ENCODE data around the gene TMOD1. TPM values are rescaled to one million over a fixed set of nuclear protein-coding genes. Genes with fewer than 3 reads are reported as not detected.

Gene TMOD1
- total and polyA plus RNA-seq, 10 of the 15 experiments (the other 5 are each of a cell fraction or from before 2014, with no cell fraction given): 4.0 to 44.1 (median 15.4) TPM

DNA sequence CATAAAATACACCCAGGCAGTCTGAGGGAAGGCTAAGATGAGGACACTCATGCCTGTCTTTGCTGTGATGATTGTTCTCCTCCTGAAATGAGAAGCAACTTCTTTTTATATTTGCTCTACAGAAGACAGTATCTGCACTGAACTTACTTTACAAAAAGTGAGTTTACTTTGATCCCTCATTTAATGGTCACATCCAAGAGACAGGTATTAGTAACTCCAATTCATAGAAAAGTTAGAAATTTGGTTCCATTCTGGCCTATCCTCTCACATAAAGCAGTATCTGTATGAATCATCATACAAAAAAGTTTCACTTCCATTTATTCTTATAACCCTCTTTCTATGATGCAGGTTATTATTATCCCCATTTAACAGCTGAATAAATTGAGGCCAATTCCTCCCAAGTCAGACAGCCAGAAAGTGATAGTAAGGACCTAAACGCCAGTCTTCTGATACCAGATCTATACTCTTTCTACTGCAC lies 116.5 kb downstream of the TMOD1 start:
- Histone ChIP-seq H3K27me3 (replicated peaks in 1 of 2; ENCODE audit: control insufficient read depth in 2 of 2, insufficient read depth in 2 of 2, low read length in 1 of 2) (no peaks in the 10 kb centered on the region), H3K36me3 (ENCODE audit: control insufficient read depth in 2 of 2, insufficient read depth in 2 of 2, low read length in 1 of 2) (peaks cover 3 to 10% of the 10 kb centered on the region in 2 experiments; a peak in 3 of 4 replicates), H3K9ac (ENCODE audit: control insufficient read depth, insufficient read depth, low read length) (no peak overlapping the region), H4K20me1 (ENCODE audit: control insufficient read depth, insufficient read depth) (no peaks in the 10 kb centered on the region), H3K27ac (ENCODE audit: control insufficient read depth, insufficient read depth) (peak overlapping the region; percentile 40; the same call in 1 of the 2 replicates), H3K4me3 (no peak overlapping the region), H3K4me1 (ENCODE audit: control insufficient read depth, insufficient read depth, low read length) (peaks cover 10% of the 10 kb centered on the region; the same call in 1 of the 2 replicates), H3K79me2 (ENCODE audit: control insufficient read depth, insufficient read depth, low read length) (no peaks in the 10 kb centered on the region), H3K4me2 (ENCODE audit: control insufficient read depth, insufficient read depth) (0 out of 2 replicates have a peak overlapping the region, but pooled peaks have one; percentile 22), H2AFZ (ENCODE audit: control insufficient read depth, low read depth, low read length) (no peak overlapping the region), H3K9me3 (replicated peaks; ENCODE audit: control insufficient read depth, insufficient read depth, low read length) (no peaks in the 10 kb centered on the region; the same call in 2 of the 3 replicates)
- in situ Hi-C loops (cut with MboI) (loop anchor here (5.0 to 25.0 kb wide), 2 partner anchors 206 to 756 kb away; partner anchors contain the start of genes TDRD7 and ZNF782), intact Hi-C loops (cut with micrococcal nuclease; ENCODE audit: unreplicated experiment) (no loop called here)
- WGBS (ENCODE audit: insufficient coverage, insufficient replicate concordance, low lambda C conversion rate, missing lambda C conversion rate): 0% methylated on average over 1 of the region's 1 CpG
- ChIA-PET SMC1A (ENCODE audit: uncharacterized antibody, unreplicated experiment) (interaction anchor here (0.8 to 5.7 kb wide), 9 partner anchors 9 to 250 kb away, joined by 3 to 49 read pairs (median 6); partner anchors contain the start of genes NCBP1, TMOD1 and TSTD2), POLR2A (interaction anchor here (1.1 kb wide), 1 partner anchor 16 kb away, joined by 6 read pairs; the partner anchor contains the start of genes NCBP1 and TSTD2), RAD21 (ENCODE audit: unreplicated experiment) (interaction anchor here (1.1 to 12.4 kb wide), 5 partner anchors 11 to 206 kb away, joined by 3 to 270 read pairs (median 6); partner anchors contain the start of genes NCBP1, TDRD7 and TSTD2), CTCF (interaction anchor here (0.9 to 13.2 kb wide), 8 partner anchors 9 to 500 kb away, joined by 3 to 515 read pairs (median 4); partner anchors contain the start of genes NCBP1 and TSTD2)
- FAIRE-seq (peak; percentile 52), ATAC-seq (peak; percentile 90), DNase-seq (ENCODE audit: low read depth, low spot score) (no peak)
- BruUV-seq (replicated peaks): no TSS peak
- TF ChIP-seq CHD1 (IDR thresholded peaks at IDR 0.05; ENCODE audit: low read depth, low read length) (no peak), ZBTB11 (CRISPR knock-in tag; IDR thresholded peaks at IDR 0.05) (no peak), CBFB (IDR thresholded peaks at IDR 0.05; ENCODE audit: low read depth) (no peak), ZNF384 (IDR thresholded peaks at IDR 0.05; ENCODE audit: borderline replicate concordance, low read depth, low read length) (no peak), RBBP5 (conservative IDR thresholded peaks at IDR 0.05) (no peak), RFX5 (IDR thresholded peaks at IDR 0.05; ENCODE audit: low read depth, low read length) (no peak), MTA3 (IDR thresholded peaks at IDR 0.05; ENCODE audit: borderline replicate concordance, low read length) (no peak), BRCA1 (IDR thresholded peaks at IDR 0.05; ENCODE audit: low read depth, low read length) (no peak), WRNIP1 (IDR thresholded peaks at IDR 0.05; ENCODE audit: borderline replicate concordance, low read depth, low read length) (no peak), ZNF217 (IDR thresholded peaks at IDR 0.05) (peak; percentile 84; the same call in 1 of the 2 replicates), SMARCA5 (IDR thresholded peaks at IDR 0.05) (0 out of 2 replicates have a peak, but pooled peaks have one; percentile 51), ESRRA (IDR thresholded peaks at IDR 0.05; ENCODE audit: low read length) (no peak), MTA2 (IDR thresholded peaks at IDR 0.05; ENCODE audit: low read depth) (0 out of 2 replicates have a peak, but pooled peaks have one; percentile 17), JUND (IDR thresholded peaks at IDR 0.05; ENCODE audit: low read depth, low read length) (no peak), JUNB (IDR thresholded peaks at IDR 0.05) (peak; percentile 88), YY1 (IDR thresholded peaks at IDR 0.05; ENCODE audit: low read depth, low read length) (no peak), ATF2 (IDR thresholded peaks at IDR 0.05; ENCODE audit: low read length) (0 out of 2 replicates have a peak, but pooled peaks have one; percentile 25), FOXM1 (IDR thresholded peaks at IDR 0.05; ENCODE audit: low read depth, low read length) (no peak), ASH2L (IDR thresholded peaks at IDR 0.05; ENCODE audit: borderline replicate concordance, low read depth) (no peak)
- TF ChIP-seq, protein P1, sequence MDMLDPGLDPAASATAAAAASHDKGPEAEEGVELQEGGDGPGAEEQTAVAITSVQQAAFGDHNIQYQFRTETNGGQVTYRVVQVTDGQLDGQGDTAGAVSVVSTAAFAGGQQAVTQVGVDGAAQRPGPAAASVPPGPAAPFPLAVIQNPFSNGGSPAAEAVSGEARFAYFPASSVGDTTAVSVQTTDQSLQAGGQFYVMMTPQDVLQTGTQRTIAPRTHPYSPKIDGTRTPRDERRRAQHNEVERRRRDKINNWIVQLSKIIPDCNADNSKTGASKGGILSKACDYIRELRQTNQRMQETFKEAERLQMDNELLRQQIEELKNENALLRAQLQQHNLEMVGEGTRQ (IDR thresholded peaks at IDR 0.05; ENCODE audit: borderline replicate concordance, low read depth, low read length): no peak
